HT-29 (cell line): ENCODE data around the gene TYW1. TPM values are rescaled to one million over a fixed set of nuclear protein-coding genes. Genes with fewer than 3 reads are reported as not detected.
A peak's percentile ranks its signal among the peaks of the same experiment; 100 is the strongest.
"Not testable (repeated sequence)": the region's sequence is repeated elsewhere in the genome, so short reads cannot be mapped to it uniquely, and the experiment has no call there.

Source experiments
- DNase-seq: peaks from one replicate; pipeline ENCODE4 v3.0.0-alpha.2; 2015; ENCODE audit warnings: low spot score
- total RNA-seq: library from RNA; depleted of rRNA; stranded (reverse); fragments of >200 nt; shearing (Covaris generic); gene quantifications from 2 replicates; pipeline ENCODE4 v1.2.3, GENCODE V29; 2014

TYW1 gene
- total RNA-seq, 1 experiment from 2014 or later = 19.5 TPM

DNA sequence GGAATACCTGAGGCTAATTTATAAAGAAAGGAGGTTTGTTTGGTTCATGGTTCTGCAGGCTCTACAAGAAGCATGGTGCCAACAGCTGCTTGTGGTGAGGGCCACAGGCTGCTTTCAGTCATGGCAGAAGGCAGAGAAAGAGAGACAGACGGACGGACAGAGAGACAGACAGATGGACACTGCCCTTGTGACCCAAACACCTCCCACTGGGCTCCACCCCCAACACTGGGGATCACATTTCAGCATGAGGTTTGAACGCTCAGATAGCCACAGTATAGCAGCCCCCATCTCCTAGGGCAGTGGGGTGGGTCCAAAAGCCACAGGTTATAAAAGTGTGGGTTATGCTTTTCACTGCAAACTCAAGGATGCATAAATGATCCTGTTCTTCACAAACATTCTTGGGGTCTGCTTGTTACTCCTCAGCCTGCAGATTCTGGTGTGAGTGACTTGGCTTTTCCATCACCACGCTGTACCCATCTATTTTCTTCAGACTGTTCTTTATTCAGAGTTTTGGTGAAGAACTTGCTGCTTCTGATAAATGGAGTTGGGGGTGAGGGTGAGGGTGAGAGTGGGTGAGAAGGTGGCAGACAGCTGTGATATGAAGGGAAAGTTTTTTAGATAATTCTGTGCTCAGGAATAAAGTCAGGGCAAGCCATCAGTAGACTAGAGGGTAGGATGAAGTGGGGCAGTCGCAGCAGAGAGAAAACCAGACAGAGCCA, 194.5 kb downstream of the TYW1 start:
- DNase-seq = not testable (repeated sequence)

DNA sequence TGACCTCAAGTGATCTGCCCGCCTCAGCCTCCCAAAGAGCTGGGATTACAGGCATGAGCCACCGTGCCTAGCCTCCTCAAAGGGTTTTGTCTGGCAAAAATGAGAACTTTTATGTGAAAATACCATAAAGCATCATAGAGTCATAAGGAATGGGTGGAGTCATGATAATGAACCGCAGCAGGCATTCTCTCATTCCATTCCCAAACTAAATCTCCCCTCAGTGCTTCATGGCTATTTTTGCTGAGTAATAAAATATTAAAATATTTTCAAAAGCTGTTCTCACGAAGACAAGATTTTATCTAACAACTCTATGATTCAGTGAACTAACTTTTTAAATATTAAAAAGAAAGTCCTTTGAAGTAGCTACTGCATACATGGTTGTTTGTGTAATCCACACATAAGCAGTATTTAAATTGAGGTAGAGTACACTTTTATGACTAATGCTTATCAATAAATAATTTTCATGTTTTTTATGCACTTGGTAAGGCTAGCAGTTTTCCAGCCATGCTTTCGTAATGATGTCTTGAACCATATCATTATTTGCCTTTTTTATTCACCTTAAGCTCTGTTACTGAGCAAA, 195.6 kb downstream of the TYW1 start:
- DNase-seq = not testable (repeated sequence)

DNA sequence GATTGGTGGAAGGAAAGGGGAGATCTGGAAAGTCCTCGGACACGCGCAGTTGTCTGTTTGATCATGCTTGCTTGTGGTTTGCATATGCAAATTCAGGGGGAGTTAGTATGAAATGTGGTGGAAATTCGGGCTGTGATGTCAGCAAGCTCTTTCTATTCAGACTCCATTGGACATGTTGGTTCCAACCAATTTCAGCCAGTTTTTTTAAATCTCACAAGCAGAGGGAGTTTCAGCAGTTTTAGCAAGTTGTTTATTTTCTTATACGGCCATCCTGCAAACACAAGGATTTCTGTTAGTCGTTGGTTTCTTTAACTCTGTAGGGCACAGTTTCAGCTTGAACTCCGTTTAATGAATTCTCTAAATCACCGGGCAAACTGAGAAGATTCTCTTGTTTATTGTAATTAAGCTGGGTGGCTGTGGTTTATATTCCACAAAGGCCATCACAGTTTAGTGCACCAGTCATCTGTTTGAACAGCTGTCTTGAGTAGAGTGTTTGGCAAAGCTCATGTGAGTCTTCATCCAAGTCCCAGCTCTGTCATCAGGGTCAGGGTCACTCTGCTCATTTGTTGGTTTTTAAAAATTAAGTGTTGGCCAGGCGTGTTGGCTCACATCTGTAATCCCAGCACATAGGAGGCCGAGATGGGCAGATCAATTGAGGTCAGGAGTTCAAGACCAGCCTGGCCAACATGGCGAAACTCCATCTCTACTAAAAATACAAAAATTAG, 196.4 kb downstream of the TYW1 start:
- not testable (repeated sequence) for DNase-seq

DNA sequence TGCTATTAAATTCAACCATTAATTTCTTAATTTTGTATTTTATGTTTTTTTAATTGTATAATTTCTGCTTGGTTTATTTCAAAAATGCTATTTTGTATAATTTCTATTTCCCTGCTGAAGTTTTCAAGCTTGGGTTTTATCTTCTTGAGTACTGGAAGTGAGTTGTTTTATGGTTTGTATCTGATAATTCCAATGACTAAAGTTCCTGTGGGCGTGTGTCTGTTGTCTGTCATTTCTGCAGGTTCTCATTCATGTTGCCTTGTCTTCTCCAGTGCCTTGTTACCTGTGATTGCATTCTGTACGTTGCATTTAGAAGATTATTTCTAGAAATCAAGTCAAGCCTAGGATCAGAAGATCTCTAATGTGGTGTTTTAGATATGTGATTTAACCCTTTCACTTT, 199.5 kb downstream of the TYW1 start:
- DNase-seq = not testable (repeated sequence)

DNA sequence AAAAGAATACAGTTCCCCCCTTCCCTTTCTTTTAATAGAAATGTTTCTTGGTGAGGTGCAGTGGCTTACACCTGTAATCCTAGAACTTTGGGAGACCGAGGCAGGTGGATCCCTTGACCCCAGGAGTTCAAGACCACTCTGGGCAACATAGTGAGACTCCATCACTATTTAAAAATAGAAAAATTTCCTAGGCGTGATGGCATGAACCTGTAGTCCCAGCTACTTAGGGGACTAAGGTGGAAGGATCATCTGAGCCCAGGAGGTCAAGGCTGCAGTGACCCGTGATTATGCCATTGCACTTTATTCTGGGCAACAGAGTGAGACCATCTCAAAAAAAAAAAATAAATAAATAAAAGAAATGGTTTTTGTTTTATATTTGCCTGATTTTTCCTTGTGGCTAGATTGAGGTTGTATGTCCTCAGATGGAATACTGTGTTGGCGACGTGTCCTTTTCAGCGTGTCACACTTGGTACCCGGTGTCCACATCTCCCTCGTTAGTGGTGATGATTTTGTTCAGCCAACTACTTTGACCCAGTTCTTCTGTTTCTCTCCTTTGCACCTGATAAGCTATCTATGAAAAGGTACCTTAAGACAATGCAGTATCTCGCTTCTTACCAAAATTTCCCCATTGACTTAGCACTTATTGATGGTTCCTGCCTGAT, 202.4 kb downstream of the TYW1 start:
- not testable (repeated sequence) for DNase-seq

DNA sequence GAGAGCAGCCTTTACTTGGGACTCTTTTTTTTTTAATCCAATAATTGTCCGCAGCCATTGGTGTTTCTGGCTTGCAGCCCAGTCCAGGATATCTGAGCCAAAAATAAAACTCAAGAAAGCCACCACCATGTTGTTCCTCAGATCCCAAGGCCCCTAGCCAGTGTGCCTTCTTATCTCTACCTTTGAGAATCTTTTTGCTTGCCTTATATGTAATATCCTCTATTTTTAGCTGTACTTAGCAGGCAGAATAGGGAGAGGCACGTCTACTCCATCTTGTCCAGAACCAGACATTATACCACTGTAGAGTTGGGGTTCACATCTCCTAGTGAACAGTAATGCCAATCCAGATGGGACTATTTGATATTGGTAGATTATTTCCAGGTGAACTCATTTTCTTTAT, 209.1 kb downstream of the TYW1 start:
- not testable (repeated sequence) for DNase-seq

DNA sequence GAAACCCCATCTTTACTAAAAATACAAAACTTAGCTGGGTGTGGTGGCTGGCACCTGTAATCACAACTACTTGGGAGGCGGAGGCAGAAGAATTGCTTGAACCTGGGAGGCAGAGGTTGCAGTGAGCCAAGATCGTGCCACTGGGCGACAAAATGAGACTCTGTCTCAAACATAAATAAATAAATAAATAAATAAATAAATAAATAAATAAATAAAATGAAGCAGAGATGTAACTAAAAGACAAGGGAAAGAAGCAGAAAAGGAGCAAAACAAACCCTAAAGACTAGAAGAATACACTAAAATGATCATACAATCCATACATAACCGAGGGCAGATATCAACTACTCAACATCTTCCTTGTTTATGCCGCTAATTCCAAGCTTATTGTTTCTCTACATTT, 209.8 kb downstream of the TYW1 start:
- no peak for DNase-seq

DNA sequence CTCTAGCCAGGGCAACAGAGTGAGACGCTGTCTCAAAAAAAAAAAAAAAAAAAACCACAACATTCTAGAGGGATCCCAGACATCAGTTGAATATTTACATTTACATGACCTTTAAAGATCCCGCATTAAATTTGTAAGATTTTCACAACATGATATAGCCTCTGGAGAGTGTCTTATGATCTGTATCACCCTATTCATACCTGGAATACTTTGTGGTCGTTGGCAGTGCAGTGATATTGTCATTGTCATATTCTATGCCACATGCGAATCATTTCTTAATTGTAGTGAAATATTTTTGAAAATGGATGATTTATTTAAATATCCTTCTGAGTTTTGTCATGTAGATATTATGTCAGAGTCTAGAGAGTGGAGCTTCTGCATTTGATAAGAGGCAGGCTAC, 212.0 kb downstream of the TYW1 start:
- not testable (repeated sequence) for DNase-seq

DNA sequence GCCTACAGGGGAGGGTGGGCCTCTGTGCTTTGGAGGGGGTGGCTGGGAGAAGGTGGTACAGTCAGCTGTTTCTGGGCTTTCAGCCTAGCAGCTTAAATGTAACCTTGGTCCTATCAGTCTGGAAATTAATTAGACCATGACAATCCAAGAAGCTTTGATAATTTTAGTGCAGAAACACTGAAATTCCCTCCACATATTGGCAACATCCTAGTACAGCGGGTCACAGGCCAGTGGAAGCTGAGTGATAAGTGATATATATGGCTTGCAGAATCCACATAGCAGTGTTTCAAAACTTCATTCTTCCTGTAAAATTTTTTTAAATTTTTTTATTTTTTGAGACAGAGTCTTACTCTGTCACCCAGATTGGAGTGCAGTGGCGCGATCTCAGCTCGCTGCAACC, 212.6 kb downstream of the TYW1 start:
- no peak for DNase-seq

DNA sequence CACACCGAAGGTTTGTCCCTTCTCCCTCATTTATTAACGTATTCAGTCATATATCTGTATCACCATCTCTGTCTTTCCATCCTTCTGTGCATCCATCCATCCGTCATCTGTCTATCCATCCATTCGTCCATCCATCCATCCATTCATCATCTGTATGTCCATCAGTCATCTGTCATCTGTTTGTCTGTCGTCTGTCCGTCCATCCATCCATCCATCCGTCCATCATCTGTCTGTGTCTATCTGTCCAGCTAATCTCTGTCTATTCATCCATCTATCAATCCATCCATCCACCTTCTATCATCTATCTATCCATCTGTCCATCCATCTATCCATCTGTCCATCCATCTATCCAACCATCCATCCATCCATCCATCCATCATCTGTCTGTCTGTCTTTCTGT, 213.9 kb downstream of the TYW1 start:
- DNase-seq = no peak

DNA sequence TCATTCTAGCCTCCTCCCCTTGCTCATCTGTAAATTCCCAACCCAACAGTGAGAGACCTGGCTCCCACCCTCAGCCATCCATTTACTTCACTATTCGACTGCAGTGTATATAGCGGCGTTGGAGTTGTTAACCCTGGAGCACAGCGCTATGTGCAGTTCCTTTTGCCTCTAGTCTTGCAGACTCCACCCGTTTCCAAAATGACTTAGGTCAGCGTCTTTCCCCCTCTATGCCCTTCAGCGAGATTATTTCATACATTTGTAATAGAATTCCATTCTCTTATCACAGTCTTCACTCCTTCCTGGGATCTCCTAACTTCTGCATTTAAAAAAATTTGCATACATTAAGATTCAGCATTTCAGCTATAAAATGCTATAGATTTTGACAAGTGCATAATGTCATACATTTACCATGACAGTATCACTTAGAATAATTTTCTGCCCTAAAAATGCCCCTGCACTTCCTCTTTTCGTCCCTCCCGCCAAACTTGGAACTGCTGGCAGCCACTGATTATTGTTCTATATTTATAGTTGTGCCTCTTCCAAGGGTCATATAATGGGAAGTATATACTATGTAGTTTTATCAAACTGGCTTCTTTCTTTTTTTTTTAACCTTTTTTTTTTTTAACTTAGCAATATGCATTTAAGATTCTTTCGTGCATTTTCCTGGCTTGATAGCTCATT, 215.2 kb downstream of the TYW1 start:
- DNase-seq = not testable (repeated sequence)

DNA sequence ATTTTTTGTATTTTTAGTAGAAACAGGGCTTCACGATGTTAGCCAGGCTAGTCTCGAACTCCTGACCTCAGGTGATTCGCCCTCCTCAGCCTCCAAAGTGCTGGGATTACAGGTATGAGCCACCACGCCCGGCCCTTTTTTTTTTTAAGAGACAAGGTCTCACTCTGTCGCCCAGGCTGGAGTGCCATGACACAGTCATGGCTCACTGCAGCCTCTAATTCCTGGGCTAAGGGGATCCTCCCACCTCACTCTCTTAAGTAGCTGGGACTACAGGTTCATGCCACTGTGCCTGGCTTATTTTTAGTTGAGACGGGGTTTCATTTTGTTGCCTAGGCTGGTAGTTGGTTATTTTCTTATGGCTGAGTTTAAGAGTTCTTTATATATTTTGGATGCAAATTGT, 216.4 kb downstream of the TYW1 start:
- DNase-seq = not testable (repeated sequence)

DNA sequence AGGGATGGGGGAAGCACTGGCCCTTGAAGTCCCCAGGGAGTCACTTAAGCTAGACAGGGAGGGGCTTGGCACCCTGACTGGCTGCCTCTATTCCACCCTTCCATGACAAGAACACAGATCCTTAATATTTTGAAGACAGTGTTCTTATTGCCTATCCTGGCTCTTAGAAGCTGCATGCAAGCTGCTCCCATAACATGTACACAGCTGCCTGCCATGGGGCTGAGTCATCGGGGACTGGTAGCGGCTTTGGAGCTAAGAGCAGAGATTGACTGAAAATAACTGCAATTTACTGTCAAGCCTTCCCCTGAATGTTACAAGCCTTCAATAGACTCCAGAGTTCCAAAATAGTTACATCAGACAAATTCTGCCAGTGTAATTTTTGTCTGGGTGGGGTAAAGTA, 226.9 kb downstream of the TYW1 start:
- peak; percentile 12 for DNase-seq

DNA sequence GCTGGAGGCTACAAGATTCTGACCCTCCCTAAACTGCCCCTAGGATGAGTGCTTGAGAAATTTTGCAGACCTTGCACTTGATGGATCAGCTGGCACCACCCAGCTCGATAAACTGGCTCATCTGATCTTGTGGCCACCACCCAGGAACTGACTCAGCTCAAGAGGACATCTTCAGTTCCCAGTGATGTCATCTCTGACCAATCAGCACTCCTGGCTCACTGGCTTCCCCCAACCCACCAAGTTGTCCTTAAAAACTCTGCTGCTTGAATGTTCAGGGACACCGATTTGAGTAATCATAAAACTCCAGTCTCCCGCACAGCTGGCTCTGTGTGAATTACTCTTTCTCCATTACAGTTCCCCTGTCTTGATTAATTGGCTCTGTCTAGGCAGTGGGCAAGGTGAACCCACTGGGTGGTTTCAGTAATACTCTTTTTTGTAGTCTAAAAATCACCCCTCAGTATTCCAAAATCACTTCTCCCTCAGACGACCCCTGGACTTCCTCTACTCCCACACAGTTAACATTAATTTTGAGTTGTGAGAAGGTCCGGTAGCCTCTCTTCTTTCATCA, 229.8 kb downstream of the TYW1 start:
- DNase-seq = not testable (repeated sequence)

DNA sequence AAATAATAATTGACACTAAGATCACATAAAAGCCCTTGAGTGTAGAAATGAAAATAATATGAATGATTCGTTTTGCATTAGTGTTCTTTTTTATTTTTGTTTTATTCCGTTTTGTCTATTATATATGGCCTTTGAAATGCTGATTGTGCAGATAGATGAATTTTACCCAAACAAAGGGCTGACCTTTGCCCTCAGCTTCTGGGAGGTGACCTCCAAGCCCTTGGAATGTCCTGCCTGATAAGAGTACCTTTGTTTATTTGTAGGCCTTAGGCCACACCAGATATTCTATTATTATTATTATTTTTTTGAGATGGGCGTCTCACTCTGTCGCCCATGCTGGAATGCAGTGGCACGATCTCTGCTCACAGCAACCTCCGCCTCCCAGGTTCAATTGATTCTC, 230.3 kb downstream of the TYW1 start:
- DNase-seq = not testable (repeated sequence)

DNA sequence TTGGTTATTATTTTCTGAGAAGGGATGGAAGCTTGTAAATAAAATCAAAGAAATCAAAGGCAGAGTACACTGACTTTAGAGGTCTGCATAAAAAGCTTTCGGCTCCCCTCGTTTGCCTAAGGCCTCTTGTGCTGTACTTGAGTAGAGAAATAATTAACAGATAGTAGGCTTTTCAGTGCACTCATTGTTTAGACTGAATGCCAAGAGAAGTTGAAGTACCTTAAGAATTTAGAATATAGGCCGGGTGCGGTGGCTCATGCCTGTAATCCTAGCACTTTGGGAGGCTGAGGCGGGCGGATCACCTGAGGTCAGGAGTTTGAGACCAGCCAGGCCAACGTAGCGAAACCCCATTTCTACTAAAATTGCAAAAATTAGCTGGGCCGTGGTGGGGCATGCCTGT, 232.4 kb downstream of the TYW1 start:
- not testable (repeated sequence) for DNase-seq

DNA sequence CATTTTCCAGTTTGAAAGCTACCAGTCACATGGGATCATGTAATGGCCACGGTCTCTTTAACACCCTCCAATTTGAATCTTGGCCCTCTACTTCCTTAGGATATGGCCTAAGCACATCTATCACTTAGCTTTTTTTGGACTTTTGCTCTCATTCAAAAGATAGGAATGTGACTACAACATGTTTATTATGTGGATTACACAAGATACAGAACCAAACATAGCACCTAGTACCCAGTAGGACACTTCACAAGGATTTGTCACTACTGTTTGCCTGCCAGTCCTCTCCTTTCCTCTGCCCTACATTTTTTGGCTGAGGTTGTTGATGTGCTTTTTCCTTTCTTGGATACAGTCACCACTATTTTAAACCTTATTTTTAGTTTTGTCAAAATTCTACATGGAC, 233.4 kb downstream of the TYW1 start:
- not testable (repeated sequence) for DNase-seq

DNA sequence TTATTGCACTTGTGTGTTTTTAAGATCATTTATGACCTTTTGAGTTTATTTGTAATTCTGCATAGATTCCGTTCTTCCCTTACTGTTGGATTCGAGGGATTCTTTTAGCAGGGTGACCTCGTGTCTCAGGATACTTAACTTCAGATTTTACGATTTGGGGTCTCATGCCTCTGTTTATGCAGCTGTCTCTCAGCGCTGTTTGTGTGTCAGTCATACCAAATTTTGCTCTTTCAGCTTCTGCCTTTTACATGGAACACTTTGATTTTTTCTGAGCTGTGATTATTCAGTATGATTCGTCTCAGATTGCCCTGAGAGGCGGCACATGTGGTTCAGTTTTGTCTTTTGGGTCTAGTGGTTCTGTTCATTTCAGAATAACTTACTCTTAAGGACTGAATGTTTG, 236.9 kb downstream of the TYW1 start:
- DNase-seq = not testable (repeated sequence)

DNA sequence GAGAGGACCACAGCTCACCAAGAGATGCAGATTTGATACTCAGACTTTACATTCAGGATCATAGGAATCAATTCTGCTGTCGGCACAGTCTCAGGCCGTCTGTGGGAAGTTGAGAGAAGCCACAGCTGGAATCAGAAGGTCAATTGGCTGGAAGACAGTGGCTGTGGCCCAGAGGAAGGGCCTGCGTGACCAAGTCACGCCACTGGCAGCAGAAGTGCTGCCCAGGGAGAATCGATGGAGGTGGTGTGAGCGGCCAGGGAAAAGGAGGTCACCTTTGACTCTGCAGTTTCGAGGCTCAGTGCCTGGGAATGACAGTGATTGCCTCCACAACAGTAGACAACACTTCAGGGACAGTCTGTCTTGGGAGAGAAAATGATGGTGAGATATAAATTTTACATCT, 239.6 kb downstream of the TYW1 start:
- DNase-seq = not testable (repeated sequence)

DNA sequence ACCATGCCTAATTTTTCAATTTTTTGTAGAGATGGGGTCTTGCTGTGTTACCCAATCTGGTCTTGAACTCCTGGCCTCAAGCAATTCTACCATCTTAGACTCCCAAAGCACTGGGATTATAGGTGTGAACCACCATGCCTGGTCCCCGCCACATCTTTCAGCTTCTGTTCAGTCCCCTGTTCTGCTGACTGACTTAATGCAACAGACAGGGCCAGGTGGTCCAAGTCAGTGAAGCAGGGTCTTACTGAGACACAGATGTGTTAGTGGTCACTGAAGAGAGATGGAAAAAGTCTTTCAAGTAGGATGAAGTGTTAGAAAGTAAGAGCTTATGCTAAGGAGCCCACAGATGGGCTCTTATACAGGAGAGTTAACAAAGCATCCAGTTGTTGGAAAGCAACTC, 246.2 kb downstream of the TYW1 start:
- not testable (repeated sequence) for DNase-seq

DNA sequence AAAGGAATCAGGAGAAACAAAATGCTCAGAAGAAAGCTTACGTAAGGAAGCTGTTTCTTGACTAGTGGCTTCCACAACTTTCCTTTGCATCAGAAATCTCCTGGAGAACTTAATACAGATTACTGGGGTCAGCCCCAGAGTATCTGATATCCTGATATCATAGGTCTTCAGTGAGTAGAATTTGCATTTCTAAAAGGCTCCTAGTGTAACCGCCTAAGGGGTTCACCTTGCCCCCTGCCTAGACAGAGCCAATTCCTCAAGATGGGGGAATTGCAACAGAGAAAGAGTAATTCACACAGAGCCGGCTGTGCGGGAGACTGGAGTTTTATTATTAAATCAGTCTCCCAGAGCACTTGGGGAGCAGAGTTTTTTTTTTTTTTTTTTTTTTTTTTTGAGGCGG, 251.7 kb downstream of the TYW1 start:
- DNase-seq = not testable (repeated sequence)
